Measurements from ENCODE around the gene DES. TPM values are rescaled to one million over a fixed set of nuclear protein-coding genes. Genes with fewer than 3 reads are reported as not detected.

Gene DES
- total RNA-seq, 1 experiment from 2014 or later: not detected

GRCh38 chr2:219438453-219438852 is 20.3 kb downstream of the DES start:
- CTCF ChIA-PET: no interaction called here
- H3K36me3 Mint-ChIP-seq (ENCODE audit: insufficient read depth, unreplicated experiment): peaks cover 14% of the 10 kb centered on the region
- H3K4me1 Mint-ChIP-seq (ENCODE audit: low read depth, unreplicated experiment): peaks cover 21% of the 10 kb centered on the region
- H3K27me3 Mint-ChIP-seq (ENCODE audit: unreplicated experiment): peaks cover 26% of the 10 kb centered on the region
- no peak overlapping the region for H3K27ac Mint-ChIP-seq (ENCODE audit: unreplicated experiment)
- no peak for DNase-seq
- H3K4me3 Mint-ChIP-seq (ENCODE audit: low read depth, unreplicated experiment): no peak overlapping the region
- H3K9me3 Mint-ChIP-seq (ENCODE audit: low read depth, unreplicated experiment): no peaks in the 10 kb centered on the region
- no TSS peak for BruUV-seq (replicated peaks)
- intact Hi-C loops (cut with micrococcal nuclease; ENCODE audit: unreplicated experiment): no loop called here
- no peak for TF ChIP-seq CTCF (IDR thresholded peaks at IDR 0.05; ENCODE audit: unreplicated experiment)

- H3K4me3 Mint-ChIP-seq (ENCODE audit: low read depth, unreplicated experiment): no peak overlapping the region
- H3K27ac Mint-ChIP-seq (ENCODE audit: unreplicated experiment): no peak overlapping the region
- CTCF ChIA-PET: interaction anchor here (0.6 to 1.0 kb wide), 2 partner anchors 9 to 51 kb away, joined by 4 read pairs; no protein-coding TSS in a partner anchor
- no peak for DNase-seq
- no peaks in the 10 kb centered on the region for H3K9me3 Mint-ChIP-seq (ENCODE audit: low read depth, unreplicated experiment)
- H3K36me3 Mint-ChIP-seq (ENCODE audit: insufficient read depth, unreplicated experiment): peaks cover 14% of the 10 kb centered on the region
- peaks cover 27% of the 10 kb centered on the region for H3K27me3 Mint-ChIP-seq (ENCODE audit: unreplicated experiment)
- intact Hi-C loops (cut with micrococcal nuclease; ENCODE audit: unreplicated experiment): no loop called here
- H3K4me1 Mint-ChIP-seq (ENCODE audit: low read depth, unreplicated experiment): peaks cover 21% of the 10 kb centered on the region
- no peak for TF ChIP-seq CTCF (IDR thresholded peaks at IDR 0.05; ENCODE audit: unreplicated experiment)
- no TSS peak for BruUV-seq (replicated peaks)
These were observed 21.3 kb downstream of the DES start for GRCh38 chr2:219439506-219439905.

- Mint-ChIP-seq H3K36me3 (ENCODE audit: insufficient read depth, unreplicated experiment) (peaks cover 14% of the 10 kb centered on the region), H3K4me3 (ENCODE audit: low read depth, unreplicated experiment) (peak overlapping the region; percentile 75), H3K27ac (ENCODE audit: unreplicated experiment) (peak overlapping the region; percentile 48), H3K27me3 (ENCODE audit: unreplicated experiment) (peaks cover 27% of the 10 kb centered on the region), H3K4me1 (ENCODE audit: low read depth, unreplicated experiment) (peaks cover 21% of the 10 kb centered on the region), H3K9me3 (ENCODE audit: low read depth, unreplicated experiment) (no peaks in the 10 kb centered on the region)
- BruUV-seq (replicated peaks): no TSS peak
- DNase-seq: no peak
- CTCF ChIA-PET: interaction anchor here (0.7 to 1.4 kb wide), 5 partner anchors 10 to 58 kb away, joined by 3 to 15 read pairs (median 4); partner anchors contain the start of gene GMPPA
- TF ChIP-seq CTCF (IDR thresholded peaks at IDR 0.05; ENCODE audit: unreplicated experiment): no peak
- intact Hi-C loops (cut with micrococcal nuclease; ENCODE audit: unreplicated experiment): no loop called here
These were observed 22.4 kb downstream of the DES start for GRCh38 chr2:219440388-219441256.

- peak; percentile 58 for DNase-seq
- Mint-ChIP-seq H3K4me1 (ENCODE audit: low read depth, unreplicated experiment) (peaks cover 21% of the 10 kb centered on the region), H3K9me3 (ENCODE audit: low read depth, unreplicated experiment) (no peaks in the 10 kb centered on the region), H3K27me3 (ENCODE audit: unreplicated experiment) (peaks cover 27% of the 10 kb centered on the region), H3K36me3 (ENCODE audit: insufficient read depth, unreplicated experiment) (peaks cover 14% of the 10 kb centered on the region), H3K4me3 (ENCODE audit: low read depth, unreplicated experiment) (peak overlapping the region; percentile 75), H3K27ac (ENCODE audit: unreplicated experiment) (peak overlapping the region; percentile 48)
- intact Hi-C loops (cut with micrococcal nuclease; ENCODE audit: unreplicated experiment): no loop called here
- CTCF ChIA-PET: interaction anchor here (0.8 to 1.6 kb wide), 5 partner anchors 11 to 57 kb away, joined by 3 to 15 read pairs (median 5); partner anchors contain the start of gene GMPPA
- no peak for TF ChIP-seq CTCF (IDR thresholded peaks at IDR 0.05; ENCODE audit: unreplicated experiment)
- BruUV-seq (replicated peaks): no TSS peak
These were observed 23.5 kb downstream of the DES start for GRCh38 chr2:219441451-219442255.
